A673 (cell line): Measurements from ENCODE around the gene SIT1.
"Not testable (repeated sequence)": the region's sequence is repeated elsewhere in the genome, so short reads cannot be mapped to it uniquely, and the experiment has no call there.

Experiments
- EZH2 ChIP-seq: fragments of 200-600 bp; sonication (generic); IDR thresholded peaks from 2 replicates; pipeline ENCODE4 v1.6.1; 2017; ENCODE audit warnings: borderline replicate concordance, low read depth, mild to moderate bottlenecking, mixed read lengths, antibody characterized with exemption, low read length; ENCODE audit not compliant: poor library complexity, severe bottlenecking
- TF ChIP-seq, protein P1 (sequence below): fragments of 300-800, 200-600 bp; sonication (generic); conservative IDR thresholded peaks from 2 replicates; pipeline ENCODE4 v1.5.1; 2017; ENCODE audit warnings: low read depth, mild to moderate bottlenecking, antibody characterized with exemption, low read length, moderate library complexity, mixed read lengths

DNA sequence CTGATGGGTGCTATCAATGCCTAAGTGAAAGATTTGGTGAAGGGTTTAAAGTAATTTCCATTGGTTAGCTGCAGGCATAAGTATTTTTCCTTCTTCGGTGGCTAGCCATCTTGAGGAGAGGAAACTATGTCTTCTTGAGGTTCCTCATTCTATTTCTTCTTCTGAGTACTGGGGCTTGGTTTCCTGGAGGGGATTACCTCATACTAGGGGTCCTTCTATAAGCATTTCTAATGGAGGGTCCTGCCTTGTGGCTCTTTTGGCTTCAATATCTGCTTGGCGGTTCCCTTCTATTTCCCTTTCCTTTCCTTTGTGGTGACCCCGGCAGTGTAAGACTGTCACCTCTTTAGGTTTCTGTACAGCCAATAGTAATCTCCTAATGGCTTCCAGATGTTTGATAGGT, 9.3 kb downstream of the SIT1 start:
- TF ChIP-seq, protein P1, sequence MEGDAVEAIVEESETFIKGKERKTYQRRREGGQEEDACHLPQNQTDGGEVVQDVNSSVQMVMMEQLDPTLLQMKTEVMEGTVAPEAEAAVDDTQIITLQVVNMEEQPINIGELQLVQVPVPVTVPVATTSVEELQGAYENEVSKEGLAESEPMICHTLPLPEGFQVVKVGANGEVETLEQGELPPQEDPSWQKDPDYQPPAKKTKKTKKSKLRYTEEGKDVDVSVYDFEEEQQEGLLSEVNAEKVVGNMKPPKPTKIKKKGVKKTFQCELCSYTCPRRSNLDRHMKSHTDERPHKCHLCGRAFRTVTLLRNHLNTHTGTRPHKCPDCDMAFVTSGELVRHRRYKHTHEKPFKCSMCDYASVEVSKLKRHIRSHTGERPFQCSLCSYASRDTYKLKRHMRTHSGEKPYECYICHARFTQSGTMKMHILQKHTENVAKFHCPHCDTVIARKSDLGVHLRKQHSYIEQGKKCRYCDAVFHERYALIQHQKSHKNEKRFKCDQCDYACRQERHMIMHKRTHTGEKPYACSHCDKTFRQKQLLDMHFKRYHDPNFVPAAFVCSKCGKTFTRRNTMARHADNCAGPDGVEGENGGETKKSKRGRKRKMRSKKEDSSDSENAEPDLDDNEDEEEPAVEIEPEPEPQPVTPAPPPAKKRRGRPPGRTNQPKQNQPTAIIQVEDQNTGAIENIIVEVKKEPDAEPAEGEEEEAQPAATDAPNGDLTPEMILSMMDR = not testable (repeated sequence)
- not testable (repeated sequence) for TF ChIP-seq EZH2
